Adrenal gland (tissue), 12 donors: Measurements from ENCODE around the gene CNKSR3. TPM values are rescaled to one million over a fixed set of nuclear protein-coding genes. Genes with fewer than 3 reads are reported as not detected.

Experiments used
- DNase-seq, 7 donors: peaks; one replicate each; pipeline ENCODE4 v3.0.0-alpha.2; 2019 to 2020
- H3K27ac ChIP-seq, 5 donors: fragments of 200-600 bp; sonication (generic) in 4 of 5; 1 replicate in 3 of 5; 2 replicates in 2 of 5; pipeline versions ENCODE4 v1.5.1 to v1.8.0; 2016 to 2020; ENCODE audit warnings: mild to moderate bottlenecking in 1 of 5
- H3K27me3 ChIP-seq: fragments of 200-600 bp; 2 replicates; pipeline ENCODE4 v1.8.0; 2021
- H3K36me3 ChIP-seq, 2 donors: fragments of 200-600 bp; replicated peaks in 1 of 2; 1 replicate in 1 of 2; 2 replicates in 1 of 2; pipeline versions ENCODE4 v1.5.1 to v1.8.0; 2018 to 2022
- H3K4me1 ChIP-seq, 2 donors: fragments of 200-600 bp; replicated peaks in 1 of 2; 1 replicate in 1 of 2; 2 replicates in 1 of 2; pipeline versions ENCODE4 v1.5.1 to v1.8.0; 2018 to 2021
- H3K4me3 ChIP-seq, 4 donors: fragments of 200-600 bp; sonication (generic) in 3 of 4; one replicate each; pipeline ENCODE4 v1.5.1; 2016 to 2018
- H3K9me3 ChIP-seq, 3 donors: fragments of 200-600 bp; sonication (generic) in 1 of 3; replicated peaks in 1 of 3; 1 replicate in 2 of 3; 2 replicates in 1 of 3; pipeline versions ENCODE4 v1.5.1 to v1.8.0; 2016 to 2021
- POLR2A ChIP-seq, 2 donors: fragments of 450-650 bp; IDR thresholded peaks; one replicate each; pipeline ENCODE4 v1.6.1; 2017; ENCODE audit warnings: antibody characterized with exemption in 2 of 2, mild to moderate bottlenecking in 2 of 2, moderate library complexity in 1 of 2
- WGBS, 4 donors: extraction: QIAGEN DNeasy Blood & Tissue Kit in 2 of 4; methylation state at CpG; one replicate each; pipeline versions ENCODE4 v1.1.5 to v1.1.7; 2013 to 2017; 5-methylcytosine and 5-hydroxymethylcytosine counted together
- intact Hi-C, 2 donors: fragments of 100-400 bp; cut with DNase I; formaldehyde crosslinking; loops; one replicate each; pipeline versions ENCODE4 v1.14.1 to v1.15.0; 2022 to 2023
- polyA plus RNA-seq, 3 donors: library from polyadenylated mRNA; stranded (reverse); fragments of 200-250 nt in 2 of 3; fragments of 350-450 nt in 1 of 3; fragmentation: Illumina TruSeq in 1 of 3; extraction: RNeasy Lipid Tissue Mini Kit (QIAGEN cat#74804) in 1 of 3; gene quantifications; one replicate each; pipeline ENCODE4 v1.2.3, GENCODE V29; 2013 to 2014
- total RNA-seq, 9 donors: library from RNA; depleted of rRNA in 4 of 9; stranded (reverse); fragments of >200 nt in 4 of 9; fragments of 120-200 nt in 1 of 9; fragmentation: NEBNext Ultra II Directional in 1 of 9; extraction: Animal tissue kit (Norgen Biotek cat#: 25700) in 1 of 9; gene quantifications; one replicate each; pipeline versions ENCODE4 v1.1.0 to v1.2.4, GENCODE V29; 2013 to 2023
- TF ChIP-seq, protein P1 (sequence below), 6 experiments: fragments of 450-650 bp in 4 of 6; fragments of 200-600 bp in 2 of 6; sonication (generic) in 1 of 6; IDR thresholded peaks; 1 replicate in 5 of 6; 2 replicates in 1 of 6; pipeline versions ENCODE4 v1.5.1 to v1.8.0; 2016 to 2021; ENCODE audit warnings: antibody characterized with exemption in 6 of 6, mild to moderate bottlenecking in 2 of 6, moderate library complexity in 1 of 6
- donor health status: healthy with polysubstance abuse.
- donor health status: Bipolar disorder and iron deficiency.
- donor health status: DM: yes; HTN: yes; CAD: no.
- donor health status: DM: no; HTN: no; CAD: no.
- donor health status: DM: no; HTN: no; CAD: no.
- donor health status: DM: yes; HTN: yes; CAD: no.

The CNKSR3 gene
- total and polyA plus RNA-seq, 12 donors = 1.1 to 10.7 (median 2.5) TPM

DNA sequence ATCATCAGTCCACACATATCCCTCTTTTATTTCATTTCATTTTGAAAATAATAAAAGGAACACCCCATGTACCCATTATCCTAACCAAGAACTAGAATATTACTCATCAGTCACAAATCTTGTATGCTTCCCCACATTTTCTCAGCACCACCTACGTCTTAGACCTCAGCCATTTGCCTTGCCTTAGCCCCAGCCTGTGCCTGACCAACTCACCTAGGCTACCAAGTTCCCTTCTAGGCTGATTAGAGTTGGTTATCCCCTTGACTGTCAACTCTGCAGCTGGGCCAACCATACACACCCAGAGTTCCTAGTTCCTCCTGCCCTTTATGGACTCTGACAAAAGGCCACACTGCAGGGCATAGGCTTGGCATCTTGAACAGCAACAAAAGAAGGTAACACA is 120.5 kb downstream of the CNKSR3 start:
- Histone ChIP-seq H3K27ac (no peak overlapping the region), H3K4me1 (no peaks in the 10 kb centered on the region), H3K27me3 (no peaks in the 10 kb centered on the region), H3K4me3 (no peak overlapping the region), H3K9me3 (no peaks in the 10 kb centered on the region), H3K36me3 (no peaks in the 10 kb centered on the region)
- 73 to 96% (median 82%) methylated on average over 1 of the region's 1 CpG for WGBS, 4 donors
- TF ChIP-seq POLR2A (IDR thresholded peaks at IDR 0.05) = no peak
- TF ChIP-seq, protein P1, sequence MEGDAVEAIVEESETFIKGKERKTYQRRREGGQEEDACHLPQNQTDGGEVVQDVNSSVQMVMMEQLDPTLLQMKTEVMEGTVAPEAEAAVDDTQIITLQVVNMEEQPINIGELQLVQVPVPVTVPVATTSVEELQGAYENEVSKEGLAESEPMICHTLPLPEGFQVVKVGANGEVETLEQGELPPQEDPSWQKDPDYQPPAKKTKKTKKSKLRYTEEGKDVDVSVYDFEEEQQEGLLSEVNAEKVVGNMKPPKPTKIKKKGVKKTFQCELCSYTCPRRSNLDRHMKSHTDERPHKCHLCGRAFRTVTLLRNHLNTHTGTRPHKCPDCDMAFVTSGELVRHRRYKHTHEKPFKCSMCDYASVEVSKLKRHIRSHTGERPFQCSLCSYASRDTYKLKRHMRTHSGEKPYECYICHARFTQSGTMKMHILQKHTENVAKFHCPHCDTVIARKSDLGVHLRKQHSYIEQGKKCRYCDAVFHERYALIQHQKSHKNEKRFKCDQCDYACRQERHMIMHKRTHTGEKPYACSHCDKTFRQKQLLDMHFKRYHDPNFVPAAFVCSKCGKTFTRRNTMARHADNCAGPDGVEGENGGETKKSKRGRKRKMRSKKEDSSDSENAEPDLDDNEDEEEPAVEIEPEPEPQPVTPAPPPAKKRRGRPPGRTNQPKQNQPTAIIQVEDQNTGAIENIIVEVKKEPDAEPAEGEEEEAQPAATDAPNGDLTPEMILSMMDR (IDR thresholded peaks at IDR 0.05) = no peak
- intact Hi-C loops = no loop called here
- DNase-seq = no peak

- no peak for DNase-seq
- intact Hi-C loops = no loop called here
- Histone ChIP-seq H3K4me1 (no peaks in the 10 kb centered on the region), H3K27ac (no peak overlapping the region), H3K27me3 (no peaks in the 10 kb centered on the region), H3K36me3 (no peaks in the 10 kb centered on the region), H3K4me3 (no peak overlapping the region), H3K9me3 (no peaks in the 10 kb centered on the region)
- WGBS, 4 donors = 93 to 98% (median 96%) methylated on average over 3 of the region's 3 CpGs
- TF ChIP-seq POLR2A (IDR thresholded peaks at IDR 0.05) = no peak
Measured at GRCh38 chr6:154388803-154389202, 121.7 kb downstream of the CNKSR3 start.

DNA sequence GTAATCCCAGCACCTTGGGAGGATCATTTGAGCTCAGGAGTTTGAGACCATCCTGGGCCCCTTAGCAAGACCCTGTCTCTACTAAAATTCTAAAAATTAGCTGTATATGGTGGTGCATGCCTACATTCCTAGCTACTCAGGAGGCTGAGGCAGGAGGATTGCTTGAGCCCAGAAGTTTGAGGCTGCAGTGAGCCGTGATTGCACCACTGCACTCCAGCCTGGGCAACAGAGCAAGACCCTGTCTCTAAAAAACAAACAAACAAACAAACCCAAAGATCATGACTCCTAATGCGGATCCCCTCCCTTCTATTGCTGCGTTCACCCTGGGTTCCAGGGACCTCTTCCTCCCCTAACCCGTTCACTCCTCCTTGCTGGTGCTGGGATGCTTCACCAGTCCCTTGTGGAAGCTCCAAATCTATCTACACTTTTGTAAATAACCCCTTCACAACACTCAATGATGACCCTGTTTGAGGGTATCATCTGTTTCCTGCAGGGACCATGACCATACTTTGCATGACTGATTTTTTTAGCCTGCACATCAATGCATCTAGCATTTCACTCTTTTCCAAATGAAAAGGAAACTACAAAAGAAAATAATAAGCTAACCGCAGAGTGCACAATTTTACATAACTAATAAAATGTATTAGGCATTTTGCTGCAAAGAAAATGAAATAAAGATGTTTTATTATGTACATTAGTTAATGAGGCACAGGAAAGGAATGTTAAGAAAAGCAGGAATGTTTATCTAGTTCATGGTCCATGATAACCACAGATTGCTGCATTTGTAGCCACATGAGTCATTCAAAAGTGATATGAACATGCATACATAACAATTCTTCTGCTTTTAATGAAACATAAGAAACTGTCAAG is 123.4 kb downstream of the CNKSR3 start:
- H3K27ac ChIP-seq = no peak overlapping the region
- H3K4me3 ChIP-seq = no peak overlapping the region
- WGBS, 4 donors = 70 to 85% (median 77%) methylated on average over 5 of the region's 5 CpGs
- intact Hi-C loops = no loop called here
- H3K4me1 ChIP-seq = no peaks in the 10 kb centered on the region
- H3K9me3 ChIP-seq = no peaks in the 10 kb centered on the region
- no peak for DNase-seq
- no peaks in the 10 kb centered on the region for H3K27me3 ChIP-seq
- H3K36me3 ChIP-seq = no peaks in the 10 kb centered on the region
- no peak for TF ChIP-seq POLR2A (IDR thresholded peaks at IDR 0.05)
- TF ChIP-seq, protein P1 (IDR thresholded peaks at IDR 0.05) = no peak

GRCh38 chr6:154384191-154384590 is 126.3 kb downstream of the CNKSR3 start:
- TF ChIP-seq, protein P1 (IDR thresholded peaks at IDR 0.05) = no peak
- TF ChIP-seq POLR2A (IDR thresholded peaks at IDR 0.05) = no peak
- H3K27me3 ChIP-seq = no peaks in the 10 kb centered on the region
- H3K27ac ChIP-seq = no peak overlapping the region
- intact Hi-C loops = no loop called here
- 67 to 85% (median 77%) methylated on average over 2 of the region's 2 CpGs for WGBS, 4 donors
- DNase-seq = no peak
- H3K9me3 ChIP-seq = no peaks in the 10 kb centered on the region
- no peaks in the 10 kb centered on the region for H3K36me3 ChIP-seq
- H3K4me3 ChIP-seq = no peak overlapping the region
- H3K4me1 ChIP-seq = no peaks in the 10 kb centered on the region

GRCh38 chr6:154383273-154383672 is 127.2 kb downstream of the CNKSR3 start:
- Histone ChIP-seq H3K27ac (no peak overlapping the region), H3K4me3 (no peak overlapping the region), H3K4me1 (no peaks in the 10 kb centered on the region), H3K36me3 (no peaks in the 10 kb centered on the region), H3K9me3 (no peaks in the 10 kb centered on the region), H3K27me3 (no peaks in the 10 kb centered on the region)
- no peak for DNase-seq
- intact Hi-C loops = no loop called here
- TF ChIP-seq, protein P1 (IDR thresholded peaks at IDR 0.05) = no peak
- TF ChIP-seq POLR2A (IDR thresholded peaks at IDR 0.05) = no peak
- WGBS, 4 donors = 90 to 93% (median 91%) methylated on average over 6 of the region's 6 CpGs
